Measurements from ENCODE around the gene SPACA6. TPM values are rescaled to one million over a fixed set of nuclear protein-coding genes. Genes with fewer than 3 reads are reported as not detected.
A peak's percentile ranks its signal among the peaks of the same experiment; 100 is the strongest.

Gene SPACA6
- total RNA-seq, 1 experiment from 2014 or later: 13.1 TPM

DNA sequence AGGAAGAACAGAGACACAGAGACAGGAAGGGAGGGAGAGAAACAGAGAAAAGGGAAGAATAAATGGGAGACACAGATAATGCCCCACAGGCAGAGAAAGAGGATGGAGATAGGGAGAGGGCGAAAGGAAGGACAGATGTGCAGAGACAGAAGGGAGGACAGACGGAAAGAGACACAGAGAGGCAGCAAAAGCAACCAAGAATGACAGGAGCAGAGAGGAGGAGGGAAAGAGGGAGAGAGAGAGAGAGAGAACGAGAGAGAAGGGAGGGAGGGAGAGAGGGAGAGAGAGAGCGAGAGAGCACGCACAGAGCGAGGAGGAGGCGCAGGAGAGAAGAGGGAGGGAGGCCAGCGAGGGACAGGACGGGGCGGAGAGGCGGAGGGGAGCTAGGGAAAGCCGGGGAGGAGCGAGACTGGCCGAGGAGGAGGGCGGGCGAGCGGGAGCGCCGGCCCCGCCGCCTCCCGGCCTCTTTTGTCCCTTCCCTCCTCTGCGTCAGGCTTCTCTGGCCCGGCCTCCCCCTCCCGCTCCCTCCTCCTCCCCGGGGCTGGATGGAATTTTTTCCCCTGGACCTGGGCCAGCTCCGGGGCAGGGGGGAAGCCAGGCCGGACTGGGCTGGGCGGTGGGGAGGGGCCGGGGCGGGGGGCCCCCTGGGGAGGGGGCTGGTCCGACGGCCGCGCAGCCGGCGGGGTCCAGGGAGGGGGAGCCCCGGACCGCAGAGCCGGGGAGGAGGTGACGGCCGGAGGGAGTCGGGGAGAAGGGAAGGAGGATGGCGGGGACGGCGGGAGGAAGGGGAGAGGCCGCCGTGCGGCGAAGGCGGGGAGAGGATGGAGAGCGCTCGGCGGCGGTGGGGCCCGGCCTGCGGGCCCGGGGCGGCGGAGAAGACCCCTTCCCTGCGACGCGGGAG is 4.2 kb upstream of the SPACA6 start:
- peaks cover 22% of the 10 kb centered on the region for H3K36me3 Mint-ChIP-seq (ENCODE audit: insufficient read depth, unreplicated experiment)
- ChIA-PET POLR2A (interaction anchor here (0.5 to 4.0 kb wide), 26 partner anchors 8 to 937 kb away, joined by 3 to 39 read pairs (median 4); partner anchors contain the start of gene PPP2R1A), CTCF (interaction anchor here (0.6 to 1.6 kb wide), 6 partner anchors 14 to 1029 kb away, joined by 3 to 10 read pairs (median 4); no protein-coding TSS in a partner anchor)
- intact Hi-C loops (cut with micrococcal nuclease): no loop called here
- H3K27me3 Mint-ChIP-seq (ENCODE audit: insufficient read depth, unreplicated experiment): no peaks in the 10 kb centered on the region
- BruUV-seq (replicated peaks): no TSS peak
- H3K4me1 Mint-ChIP-seq (ENCODE audit: insufficient read depth, unreplicated experiment): peaks cover 42% of the 10 kb centered on the region
- H3K27ac Mint-ChIP-seq (ENCODE audit: low read depth, unreplicated experiment): peak overlapping the region; percentile 52
- peak; percentile 95 for DNase-seq (ENCODE audit: unreplicated experiment)
- H3K9me3 Mint-ChIP-seq (ENCODE audit: unreplicated experiment): no peaks in the 10 kb centered on the region
- peak overlapping the region; percentile 73 for H3K4me3 Mint-ChIP-seq (ENCODE audit: unreplicated experiment)
- TF ChIP-seq, protein P1, sequence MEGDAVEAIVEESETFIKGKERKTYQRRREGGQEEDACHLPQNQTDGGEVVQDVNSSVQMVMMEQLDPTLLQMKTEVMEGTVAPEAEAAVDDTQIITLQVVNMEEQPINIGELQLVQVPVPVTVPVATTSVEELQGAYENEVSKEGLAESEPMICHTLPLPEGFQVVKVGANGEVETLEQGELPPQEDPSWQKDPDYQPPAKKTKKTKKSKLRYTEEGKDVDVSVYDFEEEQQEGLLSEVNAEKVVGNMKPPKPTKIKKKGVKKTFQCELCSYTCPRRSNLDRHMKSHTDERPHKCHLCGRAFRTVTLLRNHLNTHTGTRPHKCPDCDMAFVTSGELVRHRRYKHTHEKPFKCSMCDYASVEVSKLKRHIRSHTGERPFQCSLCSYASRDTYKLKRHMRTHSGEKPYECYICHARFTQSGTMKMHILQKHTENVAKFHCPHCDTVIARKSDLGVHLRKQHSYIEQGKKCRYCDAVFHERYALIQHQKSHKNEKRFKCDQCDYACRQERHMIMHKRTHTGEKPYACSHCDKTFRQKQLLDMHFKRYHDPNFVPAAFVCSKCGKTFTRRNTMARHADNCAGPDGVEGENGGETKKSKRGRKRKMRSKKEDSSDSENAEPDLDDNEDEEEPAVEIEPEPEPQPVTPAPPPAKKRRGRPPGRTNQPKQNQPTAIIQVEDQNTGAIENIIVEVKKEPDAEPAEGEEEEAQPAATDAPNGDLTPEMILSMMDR (IDR thresholded peaks at IDR 0.05; ENCODE audit: unreplicated experiment): no peak

DNA sequence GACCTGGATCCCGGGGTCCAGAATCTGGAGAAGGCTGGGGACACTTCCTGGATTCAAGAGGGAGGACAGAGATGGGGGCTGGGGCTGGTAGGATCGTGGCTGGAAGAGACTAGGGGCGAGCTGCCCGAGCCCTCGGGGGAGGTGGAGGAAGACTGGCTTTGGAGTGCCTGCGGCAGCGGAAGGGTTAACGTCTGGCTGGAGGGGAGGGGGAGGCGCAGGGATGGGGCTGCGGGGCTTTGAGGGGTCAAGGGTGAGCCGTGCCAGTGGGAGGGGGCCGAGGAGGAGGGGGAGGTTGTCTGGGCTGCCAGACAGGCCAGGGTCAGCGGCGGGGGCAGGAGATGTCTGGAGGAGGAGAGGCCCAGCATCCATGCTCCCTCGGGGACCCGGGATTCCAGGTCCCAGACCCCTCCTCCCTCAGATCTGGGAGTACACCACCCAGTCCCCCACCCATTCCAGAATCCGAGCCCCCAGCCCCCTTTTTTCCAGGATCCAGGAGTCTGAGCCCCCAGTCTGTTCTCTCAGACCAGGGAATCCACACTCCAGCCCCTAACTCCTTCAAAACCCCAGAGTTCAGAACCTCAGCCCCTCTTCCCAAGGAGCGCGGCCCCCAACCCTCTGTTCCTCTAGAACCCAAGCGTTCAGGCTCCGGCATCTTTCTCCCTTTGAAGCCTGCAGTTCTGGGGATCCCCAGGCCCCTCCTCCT is 3.2 kb upstream of the SPACA6 start:
- DNase-seq (ENCODE audit: unreplicated experiment): peak; percentile 75
- no peaks in the 10 kb centered on the region for H3K27me3 Mint-ChIP-seq (ENCODE audit: insufficient read depth, unreplicated experiment)
- BruUV-seq (replicated peaks): no TSS peak
- H3K27ac Mint-ChIP-seq (ENCODE audit: low read depth, unreplicated experiment): peak overlapping the region; percentile 86
- peaks cover 31% of the 10 kb centered on the region for H3K36me3 Mint-ChIP-seq (ENCODE audit: insufficient read depth, unreplicated experiment)
- intact Hi-C loops (cut with micrococcal nuclease): loop anchor here (1.0 kb wide), 1 partner anchor 14 kb away; no protein-coding TSS in a partner anchor
- peaks cover 44% of the 10 kb centered on the region for H3K4me1 Mint-ChIP-seq (ENCODE audit: insufficient read depth, unreplicated experiment)
- ChIA-PET CTCF (no interaction called here), POLR2A (interaction anchor here (0.7 to 4.0 kb wide), 7 partner anchors 14 to 500 kb away, joined by 3 to 39 read pairs (median 6); partner anchors contain the start of gene PPP2R1A)
- TF ChIP-seq, protein P1 (IDR thresholded peaks at IDR 0.05; ENCODE audit: unreplicated experiment): no peak
- H3K9me3 Mint-ChIP-seq (ENCODE audit: unreplicated experiment): no peaks in the 10 kb centered on the region
- H3K4me3 Mint-ChIP-seq (ENCODE audit: unreplicated experiment): peak overlapping the region; percentile 73

DNA sequence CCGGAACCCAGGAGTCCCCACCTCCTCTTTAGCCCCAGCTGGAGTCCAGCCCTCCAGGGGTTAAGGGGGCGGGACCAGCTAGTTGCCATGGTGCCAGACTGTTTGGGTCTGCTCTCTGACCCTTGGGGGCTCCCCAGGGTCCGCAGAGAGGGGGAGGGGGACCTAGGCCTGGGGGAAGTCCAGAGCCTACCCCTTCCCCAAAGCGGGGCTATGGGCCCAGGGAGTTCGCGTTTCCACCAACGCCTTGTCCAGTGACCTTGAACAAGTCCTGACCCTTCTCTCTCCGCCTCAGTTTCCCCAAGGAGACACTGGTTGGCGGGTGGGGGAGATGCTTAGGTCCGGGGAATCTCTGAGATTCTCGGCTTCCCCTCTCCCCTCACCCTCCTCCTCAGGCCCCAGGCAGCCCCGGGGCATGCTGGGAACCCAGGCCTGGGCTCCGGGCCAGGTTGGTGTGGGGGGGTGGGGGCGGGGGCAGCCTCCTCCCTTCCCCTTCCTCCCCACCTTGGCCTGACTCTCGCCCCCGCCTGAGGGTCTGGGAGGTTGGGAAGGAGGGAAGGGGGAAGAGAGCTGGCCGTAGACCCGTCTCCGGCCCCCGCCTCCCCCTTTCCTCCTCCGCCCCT is 2.6 kb upstream of the SPACA6 start:
- CTCF ChIA-PET: interaction anchor here (0.6 kb wide), 1 partner anchor 44 kb away, joined by 7 read pairs; no protein-coding TSS in a partner anchor
- TF ChIP-seq, protein P1 (IDR thresholded peaks at IDR 0.05; ENCODE audit: unreplicated experiment): no peak
- Mint-ChIP-seq H3K36me3 (ENCODE audit: insufficient read depth, unreplicated experiment) (peaks cover 38% of the 10 kb centered on the region), H3K9me3 (ENCODE audit: unreplicated experiment) (no peaks in the 10 kb centered on the region), H3K27ac (ENCODE audit: low read depth, unreplicated experiment) (peak overlapping the region; percentile 86), H3K4me3 (ENCODE audit: unreplicated experiment) (peak overlapping the region; percentile 73), H3K27me3 (ENCODE audit: insufficient read depth, unreplicated experiment) (no peaks in the 10 kb centered on the region), H3K4me1 (ENCODE audit: insufficient read depth, unreplicated experiment) (peaks cover 47% of the 10 kb centered on the region)
- POLR2A ChIA-PET: interaction anchor here (0.7 to 4.0 kb wide), 3 partner anchors 13 to 33 kb away, joined by 3 to 39 read pairs (median 6); no protein-coding TSS in a partner anchor
- BruUV-seq (replicated peaks): no TSS peak
- peak; percentile 76 for DNase-seq (ENCODE audit: unreplicated experiment)
- intact Hi-C loops (cut with micrococcal nuclease): loop anchor here (1.0 kb wide), 1 partner anchor 14 kb away; no protein-coding TSS in a partner anchor
